Endothelial cell of umbilical vein (primary cell): ENCODE data around the gene MORC2. TPM values are rescaled to one million over a fixed set of nuclear protein-coding genes. Genes with fewer than 3 reads are reported as not detected.

Experiments
- BruUV-seq: library from RNA; stranded (reverse); fragments of 400-500 nt; replicated peaks from 2 replicates; lab custom pipeline; 2021; lab: Mats Ljungman, UMichigan
- CTCF ChIA-PET: fragments of 300-600, 350-600 bp; sonication (Branson Sonifier 250); formaldehyde crosslinking; loops from one replicate; lab custom pipeline; 2021; ENCODE audit warnings: antibody characterized with exemption, inconsistent platforms; lab: Charles Lee
- POLR2A ChIA-PET: fragments of 300-600, 350-600 bp; sonication (Branson Sonifier 250); formaldehyde crosslinking; loops from one replicate; lab custom pipeline; 2021; ENCODE audit warnings: antibody characterized with exemption, inconsistent platforms; lab: Charles Lee
- DNase-seq: peaks from one replicate; pipeline ENCODE4 v3.0.0-alpha.2; 2011; ENCODE audit warnings: low read depth, low spot score
- FAIRE-seq: peaks from 2 replicates; lab custom pipeline; 2011; peaks lifted over from hg19 to GRCh38; lab: Jason Lieb, UNC
- H2AFZ ChIP-seq: 2 replicates; pipeline ENCODE4 v1.6.0; 2012; ENCODE audit warnings: low read depth, low read length, control low read depth, inconsistent platforms
- H3K27ac ChIP-seq: 2 replicates; pipeline ENCODE4 v1.5.1; 2011; ENCODE audit warnings: low read depth, mild to moderate bottlenecking, control low read depth, low read length, moderate library complexity; ENCODE audit not compliant: insufficient read depth
- H3K27me3 ChIP-seq, 2 experiments: 2 replicates each; pipeline versions ENCODE4 v1.6.0 to v1.6.1; 2011; ENCODE audit warnings: low read length in 2 of 2, mixed read lengths in 1 of 2; ENCODE audit not compliant: control insufficient read depth in 2 of 2, insufficient read depth in 2 of 2
- H3K36me3 ChIP-seq, 2 experiments: 2 replicates in 1 of 2; 3 replicates in 1 of 2; pipeline ENCODE4 v1.5.1; 2011; ENCODE audit warnings: low read length in 2 of 2, mild to moderate bottlenecking in 1 of 2, moderate library complexity in 1 of 2; ENCODE audit not compliant: control insufficient read depth in 2 of 2, insufficient read depth in 2 of 2; ENCODE audit errors: extremely low read depth in 1 of 2
- H3K4me1 ChIP-seq: 3 replicates; pipeline ENCODE4 v1.5.1; 2011; ENCODE audit warnings: mild to moderate bottlenecking, low read length; ENCODE audit not compliant: control insufficient read depth, insufficient read depth; ENCODE audit errors: extremely low read depth
- H3K4me2 ChIP-seq: 2 replicates; pipeline ENCODE4 v1.6.1; 2011; ENCODE audit warnings: low read length, control low read depth, mixed read lengths; ENCODE audit not compliant: insufficient read depth
- H3K4me3 ChIP-seq, 3 experiments: fragments of 200-600 bp in 1 of 3; sonication (generic), shearing (Covaris generic) in 1 of 3; replicated peaks in 1 of 3; 2 replicates each; pipeline ENCODE4 v1.5.1; 2011 to 2016; ENCODE audit warnings: control low read depth in 3 of 3, low read length in 3 of 3, mild to moderate bottlenecking in 2 of 3, inconsistent platforms in 1 of 3, low read depth in 1 of 3, moderate library complexity in 1 of 3; ENCODE audit not compliant: insufficient read depth in 1 of 3
- H3K79me2 ChIP-seq: 2 replicates; pipeline ENCODE4 v1.6.0; 2012; ENCODE audit warnings: low read length, inconsistent platforms; ENCODE audit not compliant: control insufficient read depth, insufficient read depth
- H3K9ac ChIP-seq: replicated peaks from 2 replicates; pipeline ENCODE3; 2011; ENCODE audit warnings: low read length, control low read depth; ENCODE audit not compliant: insufficient read depth; ENCODE audit errors: extremely low read depth
- H3K9me1 ChIP-seq: replicated peaks from 3 replicates; pipeline ENCODE4 v1.6.0; 2011; ENCODE audit warnings: mild to moderate bottlenecking, low read length; ENCODE audit not compliant: control insufficient read depth, insufficient read depth; ENCODE audit errors: extremely low read depth
- H3K9me3 ChIP-seq: replicated peaks from 2 replicates; pipeline ENCODE4 v1.5.1; 2012; ENCODE audit warnings: low read length, inconsistent platforms; ENCODE audit not compliant: control insufficient read depth, insufficient read depth
- H4K20me1 ChIP-seq: replicated peaks from 2 replicates; pipeline ENCODE3; 2011; ENCODE audit warnings: mild to moderate bottlenecking, low read length; ENCODE audit not compliant: control insufficient read depth, insufficient read depth; ENCODE audit errors: extremely low read depth
- EZH2 ChIP-seq: IDR thresholded peaks from 2 replicates; pipeline ENCODE4 v1.6.1; 2012; ENCODE audit warnings: borderline replicate concordance, low read depth, mild to moderate bottlenecking, moderate library complexity, low read length, inconsistent platforms; ENCODE audit not compliant: severe bottlenecking
- FOS ChIP-seq: IDR thresholded peaks from 2 replicates; pipeline ENCODE4 v1.6.1; 2011; ENCODE audit warnings: mild to moderate bottlenecking, low read length, moderate library complexity, borderline replicate concordance; ENCODE audit not compliant: insufficient read depth
- GATA2 ChIP-seq: IDR thresholded peaks from 2 replicates; pipeline ENCODE4 v1.7.0; 2011; ENCODE audit warnings: low read depth, mild to moderate bottlenecking, moderate library complexity, mixed read lengths, low read length; ENCODE audit not compliant: insufficient read length, insufficient read depth
- JUN ChIP-seq: IDR thresholded peaks from 2 replicates; pipeline ENCODE4 v1.6.1; 2011; ENCODE audit warnings: borderline replicate concordance, low read depth; ENCODE audit not compliant: insufficient read length, insufficient read depth
- MYC ChIP-seq: IDR thresholded peaks from one replicate; pipeline ENCODE4 v1.6.1; 2011; ENCODE audit warnings: mild to moderate bottlenecking, low read depth, low read length
- POLR2A ChIP-seq: IDR thresholded peaks from 2 replicates; pipeline ENCODE4 v1.6.1; 2012; ENCODE audit warnings: low read depth, mild to moderate bottlenecking, control low read depth, low read length
- POLR2AphosphoS5 ChIP-seq: IDR thresholded peaks from 2 replicates; pipeline ENCODE4 v1.6.1; 2012; ENCODE audit warnings: low read depth, mild to moderate bottlenecking, control low read depth, low read length, moderate library complexity; ENCODE audit not compliant: insufficient read depth
- dilution Hi-C: fragments of 300-500 bp; cut with MboI; formaldehyde crosslinking; loops from one replicate; pipeline ENCODE4 v1.15.0; 2019; ENCODE audit warnings: low sequenced_read_pairs; ENCODE audit not compliant: extremely low pct_ligation_motif_present
- intact Hi-C: fragments of 100-400 bp; cut with micrococcal nuclease; formaldehyde crosslinking; loops from one replicate; pipeline ENCODE4 v1.10.0; 2022
- polyA plus RNA-seq, 4 experiments: library from polyadenylated mRNA; depleted of rRNA in 3 of 4; stranded (reverse) in 3 of 4; unstranded in 1 of 4; fragments of >200 nt; gene quantifications; 2 replicates each; pipeline versions ENCODE4 v1.2.1 to v1.2.3, GENCODE V29; 2011 to 2012; ENCODE audit warnings: missing spikeins in 1 of 4
- total RNA-seq: library from RNA; stranded (reverse); gene quantifications from 2 replicates; pipeline ENCODE4 v1.2.3, GENCODE V29; 2021
- TF ChIP-seq, protein P1 (sequence below), 2 donors: IDR thresholded peaks; 1 replicate in 1 of 2; 2 replicates in 1 of 2; pipeline ENCODE4 v1.5.1; 2011; ENCODE audit warnings: low read length in 2 of 2, mild to moderate bottlenecking in 2 of 2, moderate library complexity in 2 of 2, control low read depth in 1 of 2, inconsistent platforms in 1 of 2, low read depth in 1 of 2; ENCODE audit not compliant: insufficient read depth in 1 of 2; ENCODE audit errors: extremely low read depth in 1 of 2
- TF ChIP-seq, protein P2 (sequence below): IDR thresholded peaks from 2 replicates; pipeline ENCODE4 v1.6.1; 2011; ENCODE audit not compliant: insufficient read depth, insufficient read length

The MORC2 gene
- total and polyA plus RNA-seq, 2 donors (not counting 3 experiments of a cell fraction or from before 2014, with no cell fraction given), result 11.6 to 34.7 TPM

- Histone ChIP-seq H4K20me1 (no peaks in the 10 kb centered on the region), H3K4me2 (no peak overlapping the region), H3K4me1 (no peaks in the 10 kb centered on the region), H3K27me3 (no peaks in the 10 kb centered on the region), H3K9me3 (no peaks in the 10 kb centered on the region), H3K79me2 (no peaks in the 10 kb centered on the region), H3K4me3 (no peak overlapping the region), H3K27ac (no peak overlapping the region), H3K36me3 (no peaks in the 10 kb centered on the region), H2AFZ (no peak overlapping the region), H3K9ac (no peak overlapping the region), H3K9me1 (no peaks in the 10 kb centered on the region)
- no peak for DNase-seq
- dilution Hi-C loops, result no loop called here
- intact Hi-C loops, result no loop called here
- no peak for TF ChIP-seq POLR2AphosphoS5
- TF ChIP-seq, protein P1, sequence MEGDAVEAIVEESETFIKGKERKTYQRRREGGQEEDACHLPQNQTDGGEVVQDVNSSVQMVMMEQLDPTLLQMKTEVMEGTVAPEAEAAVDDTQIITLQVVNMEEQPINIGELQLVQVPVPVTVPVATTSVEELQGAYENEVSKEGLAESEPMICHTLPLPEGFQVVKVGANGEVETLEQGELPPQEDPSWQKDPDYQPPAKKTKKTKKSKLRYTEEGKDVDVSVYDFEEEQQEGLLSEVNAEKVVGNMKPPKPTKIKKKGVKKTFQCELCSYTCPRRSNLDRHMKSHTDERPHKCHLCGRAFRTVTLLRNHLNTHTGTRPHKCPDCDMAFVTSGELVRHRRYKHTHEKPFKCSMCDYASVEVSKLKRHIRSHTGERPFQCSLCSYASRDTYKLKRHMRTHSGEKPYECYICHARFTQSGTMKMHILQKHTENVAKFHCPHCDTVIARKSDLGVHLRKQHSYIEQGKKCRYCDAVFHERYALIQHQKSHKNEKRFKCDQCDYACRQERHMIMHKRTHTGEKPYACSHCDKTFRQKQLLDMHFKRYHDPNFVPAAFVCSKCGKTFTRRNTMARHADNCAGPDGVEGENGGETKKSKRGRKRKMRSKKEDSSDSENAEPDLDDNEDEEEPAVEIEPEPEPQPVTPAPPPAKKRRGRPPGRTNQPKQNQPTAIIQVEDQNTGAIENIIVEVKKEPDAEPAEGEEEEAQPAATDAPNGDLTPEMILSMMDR (IDR thresholded peaks at IDR 0.05; ENCODE audit: extremely low read depth in 1 of 2, insufficient read depth in 1 of 2, low read depth in 1 of 2, low read length in 2 of 2), result no peak
- TF ChIP-seq, protein P2, sequence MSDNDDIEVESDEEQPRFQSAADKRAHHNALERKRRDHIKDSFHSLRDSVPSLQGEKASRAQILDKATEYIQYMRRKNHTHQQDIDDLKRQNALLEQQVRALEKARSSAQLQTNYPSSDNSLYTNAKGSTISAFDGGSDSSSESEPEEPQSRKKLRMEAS, result no peak
- TF ChIP-seq EZH2, result no peak
- no peak for TF ChIP-seq JUN
- no peak for TF ChIP-seq FOS
- no peak for TF ChIP-seq MYC
- no peak for TF ChIP-seq GATA2
- no peak for TF ChIP-seq POLR2A
- FAIRE-seq, result no peak
- no TSS peak for BruUV-seq
- CTCF ChIA-PET, result interaction anchor here (0.9 to 6.4 kb wide), 7 partner anchors 11 to 146 kb away, joined by 3 to 37 read pairs (median 4); no protein-coding TSS in a partner anchor
- POLR2A ChIA-PET, result no interaction called here
Observed at GRCh38 chr22:30909306-30909705, 59.3 kb downstream of the MORC2 start.
